Dedifferentiated amniotic fluid mesenchymal stem cell (primary cell): ENCODE results near the gene GNG11.
A peak's percentile ranks its signal among the peaks of the same experiment; 100 is the strongest.
"Not testable (repeated sequence)": the region's sequence is repeated elsewhere in the genome, so short reads cannot be mapped to it uniquely, and the experiment has no call there.

Source experiments
- DNase-seq: peaks from one replicate; pipeline ENCODE4 v3.0.0-alpha.2; 2016; ENCODE audit errors: extremely low spot score

Gene GNG11

GRCh38 chr7:93921607-93922566, at the start of gene GNG11:
Gene GNG11, plus strand, starts transcription at chr7:93921735. Its CDS starts 403 bp downstream, at chr7:93922138.
- DNase-seq: peak; percentile 63

GRCh38 chr7:93873998-93874574, 47.4 kb upstream of the GNG11 start:
- peak; percentile 33 for DNase-seq

DNA sequence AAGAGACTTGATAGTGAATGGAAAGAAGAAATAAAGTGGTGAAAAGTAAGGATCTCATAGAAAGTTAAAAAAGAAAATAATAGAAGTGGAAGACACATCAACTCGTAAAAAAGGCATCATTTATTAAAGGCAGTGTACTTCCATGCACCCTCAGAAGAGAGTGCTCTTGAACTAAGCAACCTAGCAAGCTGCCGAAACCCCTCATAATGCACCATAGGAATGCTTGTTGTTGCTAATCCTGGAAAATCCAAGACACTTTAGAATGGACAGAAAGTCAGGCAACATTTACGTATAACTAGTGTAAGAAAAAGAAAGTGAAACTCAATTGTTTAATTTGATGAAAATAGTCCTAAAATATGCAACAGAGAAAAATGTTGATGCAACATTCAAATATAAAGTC, 43.8 kb upstream of the GNG11 start:
- DNase-seq: no peak

DNA sequence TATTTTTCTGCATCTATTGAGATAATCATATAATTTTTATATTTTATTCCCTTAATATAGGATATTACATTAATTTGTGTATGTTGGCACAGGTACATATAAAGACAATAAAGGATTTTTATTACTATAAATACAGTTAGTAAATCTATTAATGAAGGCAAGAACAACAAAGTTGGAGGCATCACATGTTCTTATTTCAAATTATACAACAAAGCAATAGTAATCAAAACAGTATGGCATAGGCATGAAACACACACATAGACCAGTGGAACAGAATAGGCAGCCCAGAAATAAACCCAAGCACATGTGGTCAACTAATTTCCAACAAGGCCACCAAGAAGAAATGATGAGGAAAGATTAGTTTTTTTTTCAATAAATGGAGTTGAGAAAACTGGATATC, 42.2 kb upstream of the GNG11 start:
- no peak for DNase-seq

GRCh38 chr7:93882468-93882867, 39.1 kb upstream of the GNG11 start:
- DNase-seq: no peak

- DNase-seq: no peak
Measured at GRCh38 chr7:93883078-93883916, 38.2 kb upstream of the GNG11 start.

GRCh38 chr7:93883917-93884345, 37.6 kb upstream of the GNG11 start:
- DNase-seq: no peak

DNA sequence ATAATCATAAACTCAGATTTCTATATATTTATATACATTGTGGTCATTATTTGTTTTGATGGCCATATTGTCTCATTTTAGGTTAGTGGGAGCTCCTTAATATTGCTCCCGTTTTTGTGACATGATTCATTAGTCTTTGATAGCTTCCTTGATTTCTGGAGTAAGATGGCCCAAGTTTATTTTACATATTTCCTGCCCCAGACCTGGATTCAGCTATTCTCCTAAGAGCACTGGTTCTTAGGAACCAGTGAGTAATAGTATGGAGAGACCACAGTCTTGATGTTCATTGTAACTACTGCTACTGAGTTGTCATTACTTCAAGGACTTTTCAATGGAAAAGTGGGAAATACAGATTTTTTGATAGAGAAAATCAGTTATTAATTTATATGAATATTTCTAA, 37.0 kb upstream of the GNG11 start:
- DNase-seq: no peak

DNA sequence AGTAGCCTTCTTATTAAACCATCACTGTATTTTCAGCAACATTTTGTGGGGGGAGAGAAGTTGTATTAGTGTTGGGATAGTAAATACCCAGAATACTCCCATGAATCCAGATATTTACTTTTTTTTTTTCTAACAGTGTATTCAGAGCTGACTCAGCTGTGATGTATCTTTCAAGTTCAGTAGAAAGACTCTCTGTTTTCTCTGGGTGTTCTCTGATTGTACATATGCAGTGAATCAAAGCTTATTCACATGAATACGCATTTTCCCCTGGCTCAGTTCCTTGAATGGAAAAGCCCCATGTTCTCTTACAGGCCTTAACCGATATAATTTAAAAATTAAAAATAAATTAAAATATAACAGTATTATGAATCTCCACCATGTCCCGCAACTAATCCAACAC, 32.3 kb upstream of the GNG11 start:
- no peak for DNase-seq

DNA sequence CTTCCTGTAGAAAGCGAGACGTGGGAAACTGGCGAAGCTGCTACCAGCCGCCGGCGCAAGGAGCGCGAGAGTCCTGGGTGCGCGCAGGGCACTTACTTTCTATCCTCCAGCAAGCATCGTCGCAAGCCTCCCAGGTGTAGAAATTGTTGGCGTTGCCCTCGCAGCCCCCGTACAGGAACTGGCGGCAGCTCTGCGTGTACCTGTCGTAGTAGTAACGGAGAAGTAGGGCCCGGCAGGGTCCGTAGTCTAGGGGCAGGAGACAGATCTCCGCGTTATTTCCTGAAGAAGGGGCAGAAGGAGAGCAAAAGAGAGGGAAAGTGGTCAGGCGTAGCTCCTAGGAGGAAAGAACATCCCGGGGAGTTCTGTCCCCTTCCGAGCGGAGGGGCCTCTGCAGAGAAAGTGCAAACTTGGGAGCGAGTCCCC, 31.5 kb upstream of the GNG11 start:
- no peak for DNase-seq

- DNase-seq: peak; percentile 28
Measured at GRCh38 chr7:93890464-93891068, 31.0 kb upstream of the GNG11 start, which contains the start of gene TFPI2. Gene TFPI2, minus strand, starts transcription at chr7:93890753. Its CDS starts 75 bp downstream, at chr7:93890678.

DNA sequence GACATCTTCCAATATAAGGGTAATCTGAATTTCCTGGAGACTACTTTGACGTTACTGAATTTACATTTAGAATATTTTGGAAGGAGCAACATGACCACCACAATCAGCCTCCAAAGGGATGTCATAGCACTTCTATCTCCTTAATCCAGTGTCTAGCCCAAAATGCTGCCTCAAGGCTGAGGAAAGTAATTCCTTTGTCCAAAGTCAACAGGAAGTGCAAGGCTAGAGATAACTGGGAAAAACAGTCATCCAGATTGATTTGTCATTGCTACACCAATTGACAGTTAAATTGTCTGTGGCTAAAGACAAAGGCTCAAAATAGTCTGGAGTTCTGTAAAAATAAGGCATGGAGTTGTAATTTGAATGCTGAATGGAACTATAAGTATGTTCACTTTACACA, 27.1 kb upstream of the GNG11 start:
- no peak for DNase-seq

DNA sequence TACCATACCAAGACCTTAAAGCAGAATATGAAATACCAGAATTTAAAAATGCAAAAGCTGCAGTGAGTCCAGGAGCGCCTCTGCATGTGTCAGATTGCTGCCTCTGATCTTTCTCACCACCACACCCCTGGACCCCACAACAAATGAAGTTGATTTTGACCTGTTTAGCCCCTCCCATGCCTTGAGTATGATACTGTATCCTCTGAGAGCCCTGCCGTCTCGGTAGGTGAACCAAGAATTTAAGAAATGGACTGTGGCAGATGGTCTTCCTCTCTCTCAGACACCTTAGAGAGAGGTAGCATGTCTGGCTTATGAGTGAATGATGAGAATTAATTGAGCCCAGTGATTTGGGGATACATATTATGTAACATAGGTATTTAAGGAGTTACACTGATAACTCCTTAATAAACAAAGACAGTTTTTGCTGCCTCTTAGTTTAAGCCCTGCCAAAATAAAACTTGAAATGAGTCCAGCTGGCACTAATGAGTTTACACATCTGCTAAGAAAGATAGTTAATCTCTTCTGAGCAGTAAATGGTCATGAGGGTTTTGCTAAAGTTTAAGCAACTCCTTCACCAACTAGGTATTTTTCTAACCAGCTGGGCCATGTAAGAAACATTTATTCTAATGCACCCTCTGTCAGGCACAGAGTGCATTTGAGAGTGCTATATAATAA, 26.4 kb upstream of the GNG11 start:
- DNase-seq: no peak

DNA sequence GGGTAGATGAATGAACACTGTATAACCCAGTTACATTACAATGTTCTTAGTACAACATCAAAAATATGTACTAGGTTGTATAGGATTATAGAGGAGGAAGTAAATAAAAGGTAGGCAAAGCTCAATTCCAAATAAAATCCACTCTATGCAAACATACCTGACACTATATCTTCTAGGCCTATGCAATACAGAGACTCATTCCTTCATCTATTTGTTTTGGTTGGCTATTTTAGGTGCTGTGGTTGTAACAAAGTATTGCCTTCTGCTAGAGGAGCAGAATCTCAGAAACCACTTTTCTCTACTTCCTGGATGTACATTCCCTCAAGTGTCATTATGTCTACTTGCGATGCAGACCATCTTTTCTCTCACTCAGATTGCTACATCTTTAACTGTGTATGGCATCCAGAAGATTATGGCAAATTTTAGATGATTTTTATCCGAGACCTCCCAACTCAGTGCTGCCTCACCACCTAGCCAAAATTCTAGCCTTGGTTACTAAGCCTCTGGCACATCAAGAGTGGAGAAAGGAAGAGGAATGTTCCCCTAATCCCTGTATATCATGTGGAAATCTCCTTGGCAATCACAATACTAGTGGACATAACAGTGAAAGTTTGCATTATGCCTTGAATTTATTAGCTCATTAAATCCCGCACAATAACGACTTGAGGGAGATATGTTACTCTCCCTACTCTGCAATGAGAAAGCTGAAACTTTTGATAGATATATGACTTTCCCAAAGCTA, 25.5 kb upstream of the GNG11 start:
- no peak for DNase-seq

DNA sequence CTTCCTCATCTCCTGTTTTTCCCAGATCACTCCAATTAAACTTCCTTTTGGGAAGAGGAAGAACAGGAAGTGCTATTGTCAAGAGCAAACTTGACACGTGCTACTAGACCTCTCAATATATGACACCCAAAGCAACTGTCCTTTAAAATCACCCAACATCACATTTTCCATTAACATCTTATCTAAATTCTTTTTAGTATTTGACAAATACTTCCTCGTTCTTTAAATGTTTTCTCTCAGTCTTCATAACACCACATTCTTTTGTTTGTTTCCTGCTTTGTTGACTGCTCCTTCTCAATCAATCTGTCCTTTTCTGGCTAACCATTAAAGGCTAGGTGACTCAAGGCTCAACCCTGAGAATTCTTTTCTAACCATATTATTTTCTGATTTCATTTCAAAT, 23.9 kb upstream of the GNG11 start:
- DNase-seq: no peak

- DNase-seq: no peak
Measured at GRCh38 chr7:93902777-93903423, 18.6 kb upstream of the GNG11 start.

- no peak for DNase-seq
Measured at GRCh38 chr7:93906267-93906666, 15.3 kb upstream of the GNG11 start, which contains the start of gene GNGT1. Gene GNGT1, plus strand, starts transcription at chr7:93906567. Its CDS starts 180 bp downstream, at chr7:93906747.

GRCh38 chr7:93910076-93910994, 11.2 kb upstream of the GNG11 start:
- DNase-seq: no peak

DNA sequence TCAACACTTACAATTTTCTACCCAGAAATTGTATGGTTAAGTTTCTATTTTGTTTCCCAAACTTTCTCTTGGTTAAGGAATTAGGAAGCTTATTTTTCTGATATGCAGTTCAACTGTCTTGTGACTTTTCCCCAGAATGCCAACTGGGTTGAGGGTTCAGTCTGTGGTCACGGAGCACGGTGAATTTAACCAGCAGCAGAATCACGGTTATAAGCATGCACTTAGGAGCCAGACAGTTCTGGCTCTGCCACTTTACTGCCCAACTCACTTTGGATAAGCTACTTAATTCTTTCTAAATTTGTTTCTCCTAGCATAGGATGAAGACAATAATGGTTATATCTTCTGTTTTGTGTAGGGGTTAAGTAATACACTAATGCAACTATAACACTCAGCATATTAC, 10.3 kb upstream of the GNG11 start:
- DNase-seq: not testable (repeated sequence)
